Mesenchymal stem cell (in vitro differentiated cells and primary cell): ENCODE data around the gene DNER.
"Not testable (repeated sequence)": the region's sequence is repeated elsewhere in the genome, so short reads cannot be mapped to it uniquely, and the experiment has no call there.

Experiments used
- DNase-seq: peaks from one replicate; pipeline ENCODE4 v3.0.0-alpha.2; 2013
- H2AFZ ChIP-seq: one replicate; pipeline ENCODE4 v1.6.1; 2013; ENCODE audit warnings: low read depth, mild to moderate bottlenecking, control low read depth, inconsistent platforms, low read length, moderate library complexity
- H2AK5ac ChIP-seq: 2 replicates; pipeline ENCODE4 v1.6.1; 2013; ENCODE audit warnings: low read length, moderate library complexity, mild to moderate bottlenecking, inconsistent platforms; ENCODE audit not compliant: severe bottlenecking
- H2BK120ac ChIP-seq: one replicate; pipeline ENCODE4 v1.6.1; 2013; ENCODE audit warnings: low read depth, mild to moderate bottlenecking, inconsistent platforms, low read length, moderate library complexity
- H2BK12ac ChIP-seq, 2 experiments: one replicate each; pipeline ENCODE4 v1.6.1; 2013; ENCODE audit warnings: inconsistent platforms in 2 of 2, low read length in 2 of 2, mild to moderate bottlenecking in 2 of 2, moderate library complexity in 2 of 2, control low read depth in 1 of 2
- H2BK15ac ChIP-seq: one replicate; pipeline ENCODE4 v1.6.1; 2013; ENCODE audit warnings: mild to moderate bottlenecking, low read depth, inconsistent platforms; ENCODE audit not compliant: poor library complexity, severe bottlenecking
- H2BK5ac ChIP-seq: 2 replicates; pipeline ENCODE4 v1.6.1; 2013; ENCODE audit warnings: low read depth, mild to moderate bottlenecking, low read length, control low read depth, inconsistent platforms; ENCODE audit not compliant: poor library complexity, severe bottlenecking
- H3K14ac ChIP-seq, 2 experiments: one replicate each; pipeline ENCODE4 v1.6.1; 2013; ENCODE audit warnings: inconsistent platforms in 2 of 2, low read length in 2 of 2, control low read depth in 1 of 2, mild to moderate bottlenecking in 1 of 2, moderate library complexity in 1 of 2
- H3K18ac ChIP-seq, 2 experiments: one replicate each; pipeline ENCODE4 v1.6.1; 2013; ENCODE audit warnings: inconsistent platforms in 2 of 2, low read length in 2 of 2, control low read depth in 1 of 2, low read depth in 1 of 2, mild to moderate bottlenecking in 1 of 2
- H3K23ac ChIP-seq, 2 experiments: one replicate each; pipeline ENCODE4 v1.6.1; 2013; ENCODE audit warnings: inconsistent platforms in 2 of 2, low read length in 2 of 2, mild to moderate bottlenecking in 2 of 2, moderate library complexity in 2 of 2, control low read depth in 1 of 2
- H3K27ac ChIP-seq: 2 replicates; pipeline ENCODE4 v1.5.1; 2013; ENCODE audit warnings: mild to moderate bottlenecking, moderate library complexity, low read length, control low read depth, inconsistent platforms; ENCODE audit not compliant: poor library complexity, severe bottlenecking
- H3K27me3 ChIP-seq, 2 experiments: 2 replicates each; pipeline versions ENCODE4 v1.6.1 to v1.7.0; 2013; ENCODE audit warnings: low read length in 2 of 2, mild to moderate bottlenecking in 2 of 2, moderate library complexity in 2 of 2, control low read depth in 1 of 2, inconsistent platforms in 1 of 2; ENCODE audit not compliant: control insufficient read depth in 1 of 2, insufficient read depth in 1 of 2
- H3K36me3 ChIP-seq, 2 experiments: 2 replicates each; pipeline versions ENCODE4 v1.6.1 to v1.7.0; 2013; ENCODE audit warnings: low read length in 2 of 2, control low read depth in 1 of 2, inconsistent platforms in 1 of 2, low read depth in 1 of 2, mild to moderate bottlenecking in 1 of 2; ENCODE audit not compliant: insufficient read depth in 2 of 2, control insufficient read depth in 1 of 2
- H3K4ac ChIP-seq, 2 experiments: one replicate each; pipeline ENCODE4 v1.6.1; 2013; ENCODE audit warnings: inconsistent platforms in 2 of 2, low read length in 2 of 2, mild to moderate bottlenecking in 2 of 2, moderate library complexity in 2 of 2, control low read depth in 1 of 2, low read depth in 1 of 2
- H3K4me1 ChIP-seq: 2 replicates; pipeline ENCODE4 v1.6.1; 2013; ENCODE audit warnings: low read depth, low read length, control low read depth; ENCODE audit not compliant: control insufficient read depth, insufficient read depth
- H3K4me2 ChIP-seq: 2 replicates; pipeline ENCODE4 v1.6.1; 2013; ENCODE audit warnings: low read length, mild to moderate bottlenecking, inconsistent platforms; ENCODE audit not compliant: poor library complexity, severe bottlenecking
- H3K4me3 ChIP-seq, 2 experiments: 2 replicates each; pipeline versions ENCODE4 v1.5.1 to v1.7.0; 2013; ENCODE audit warnings: low read length in 2 of 2, mild to moderate bottlenecking in 2 of 2, control low read depth in 1 of 2, low read depth in 1 of 2; ENCODE audit not compliant: insufficient read depth in 1 of 2
- H3K79me1 ChIP-seq: replicated peaks from 2 replicates; pipeline ENCODE4 v1.6.1; 2013; ENCODE audit warnings: mild to moderate bottlenecking, control low read depth, low read length, inconsistent platforms; ENCODE audit not compliant: poor library complexity, severe bottlenecking
- H3K9ac ChIP-seq: 2 replicates; pipeline ENCODE4 v1.7.0; 2013; ENCODE audit warnings: mild to moderate bottlenecking, low read length, moderate library complexity
- H3K9me3 ChIP-seq: 2 replicates; pipeline ENCODE4 v1.7.0; 2013; ENCODE audit warnings: mild to moderate bottlenecking, low read length; ENCODE audit not compliant: control insufficient read depth
- H4K8ac ChIP-seq: one replicate; pipeline ENCODE4 v1.6.1; 2013; ENCODE audit warnings: inconsistent platforms, mild to moderate bottlenecking, low read length, moderate library complexity
- H4K91ac ChIP-seq: one replicate; pipeline ENCODE4 v1.6.1; 2013; ENCODE audit warnings: mild to moderate bottlenecking, low read length, inconsistent platforms
- WGBS: methylation state at CpG from one replicate; pipeline ENCODE4 v1.1.7; 2013; ENCODE audit warnings: mixed read lengths; 5-methylcytosine and 5-hydroxymethylcytosine counted together

DNER gene

GRCh38 chr2:229340086-229340760, 374.1 kb downstream of the DNER start:
- Histone ChIP-seq H2BK5ac (no peak overlapping the region), H3K9ac (no peak overlapping the region), H3K27ac (no peak overlapping the region), H3K23ac (no peak overlapping the region), H3K4me3 (no peak overlapping the region), H2AK5ac (no peak overlapping the region), H3K18ac (no peak overlapping the region), H2BK12ac (no peak overlapping the region), H3K4me1 (no peaks in the 10 kb centered on the region), H3K79me1 (no peaks in the 10 kb centered on the region), H3K9me3 (no peaks in the 10 kb centered on the region), H3K14ac (no peak overlapping the region), H4K91ac (no peak overlapping the region), H3K36me3 (no peaks in the 10 kb centered on the region), H3K4me2 (no peak overlapping the region), H4K8ac (no peak overlapping the region), H2BK15ac (no peak overlapping the region), H3K27me3 (no peaks in the 10 kb centered on the region), H2BK120ac (no peak overlapping the region), H2AFZ (no peak overlapping the region), H3K4ac (no peak overlapping the region)
- peak; percentile 30 for DNase-seq
- WGBS: 65% methylated on average over 7 of the region's 8 CpGs

DNA sequence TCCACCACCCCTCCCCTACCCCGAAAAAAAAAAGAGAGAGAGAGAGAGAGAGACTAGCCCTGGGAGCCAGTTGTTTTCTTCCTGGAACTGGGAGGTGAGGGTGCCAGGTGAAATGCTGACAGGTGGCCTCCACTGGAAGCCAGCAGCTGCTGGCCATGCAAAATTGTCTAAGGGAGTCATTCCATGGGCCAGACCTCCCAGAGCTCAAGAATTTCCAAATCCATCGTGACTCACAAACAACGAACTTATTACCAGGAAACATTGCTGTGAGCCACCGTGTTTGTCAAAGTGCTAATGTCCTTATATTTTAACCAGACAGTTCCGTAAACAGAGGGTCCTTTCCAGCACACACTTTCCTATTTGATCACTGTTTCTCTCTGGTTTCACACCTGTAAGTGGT, 374.7 kb downstream of the DNER start:
- Histone ChIP-seq H3K27me3 (no peaks in the 10 kb centered on the region), H3K4me1 (no peaks in the 10 kb centered on the region), H3K9me3 (no peaks in the 10 kb centered on the region), H3K23ac (no peak overlapping the region), H3K27ac (no peak overlapping the region), H3K14ac (no peak overlapping the region), H4K91ac (no peak overlapping the region), H3K18ac (no peak overlapping the region), H3K79me1 (no peaks in the 10 kb centered on the region), H3K4me2 (no peak overlapping the region), H2BK120ac (no peak overlapping the region), H3K4ac (no peak overlapping the region), H2AK5ac (no peak overlapping the region), H3K4me3 (no peak overlapping the region), H2BK5ac (no peak overlapping the region), H3K36me3 (no peaks in the 10 kb centered on the region), H2BK15ac (no peak overlapping the region), H2AFZ (no peak overlapping the region), H4K8ac (no peak overlapping the region), H2BK12ac (no peak overlapping the region), H3K9ac (no peak overlapping the region)
- DNase-seq: no peak
- WGBS: 80% methylated on average over 5 of the region's 5 CpGs

GRCh38 chr2:229339171-229339570, 375.2 kb downstream of the DNER start:
- not testable (repeated sequence) for H3K23ac ChIP-seq, H2BK12ac ChIP-seq, H3K9me3 ChIP-seq, H3K4ac ChIP-seq, H4K91ac ChIP-seq, H3K27ac ChIP-seq, H2BK15ac ChIP-seq, H2BK5ac ChIP-seq, H2BK120ac ChIP-seq, H3K27me3 ChIP-seq, H2AK5ac ChIP-seq, H3K9ac ChIP-seq, H4K8ac ChIP-seq, H3K36me3 ChIP-seq, H3K4me3 ChIP-seq, H3K79me1 ChIP-seq, DNase-seq, H3K4me1 ChIP-seq, H3K18ac ChIP-seq, H3K4me2 ChIP-seq, H3K14ac ChIP-seq, H2AFZ ChIP-seq
- no CpG with 5 or more reads among the region's 4 CpGs for WGBS

GRCh38 chr2:229335877-229336346, 378.4 kb downstream of the DNER start:
- 37% methylated on average over 7 of the region's 7 CpGs for WGBS

More at GRCh38 chr2:229335877-229336346, 378.4 kb downstream of the DNER start:
- no peak overlapping the region for H2BK5ac ChIP-seq
- no peak overlapping the region for H3K4ac ChIP-seq
- H3K18ac ChIP-seq: no peak overlapping the region
- H4K91ac ChIP-seq: no peak overlapping the region
- no peak overlapping the region for H3K4me2 ChIP-seq
- H2BK15ac ChIP-seq: no peak overlapping the region
- H3K14ac ChIP-seq: no peak overlapping the region
- no peaks in the 10 kb centered on the region for H3K27me3 ChIP-seq
- no peaks in the 10 kb centered on the region for H3K36me3 ChIP-seq
- no peak overlapping the region for H3K23ac ChIP-seq
- H3K4me3 ChIP-seq: no peak overlapping the region
- no peak overlapping the region for H4K8ac ChIP-seq
- no peak overlapping the region for H3K27ac ChIP-seq
- H3K9ac ChIP-seq: no peak overlapping the region
- H2AFZ ChIP-seq: no peak overlapping the region
- no peak overlapping the region for H2AK5ac ChIP-seq
- peak; percentile 29 for DNase-seq
- H3K9me3 ChIP-seq: no peaks in the 10 kb centered on the region
- H2BK120ac ChIP-seq: no peak overlapping the region
- no peak overlapping the region for H2BK12ac ChIP-seq
- H3K79me1 ChIP-seq: no peaks in the 10 kb centered on the region
- no peaks in the 10 kb centered on the region for H3K4me1 ChIP-seq
